Ectodermal cell (in vitro differentiated cells): Measurements from ENCODE around the gene TPRX1.
"Not testable (repeated sequence)": the region's sequence is repeated elsewhere in the genome, so short reads cannot be mapped to it uniquely, and the experiment has no call there.

ENCODE experiments used
- H3K27ac ChIP-seq: 2 replicates; pipeline ENCODE4 v1.7.0; 2013; ENCODE audit warnings: mild to moderate bottlenecking, low read depth, low read length; ENCODE audit not compliant: insufficient read depth, poor library complexity, severe bottlenecking
- H3K27me3 ChIP-seq: 2 replicates; pipeline ENCODE4 v1.7.0; 2013; ENCODE audit warnings: mild to moderate bottlenecking, low read length; ENCODE audit not compliant: insufficient read depth, control insufficient read depth, poor library complexity, severe bottlenecking
- H3K36me3 ChIP-seq: one replicate; pipeline ENCODE4 v1.7.0; 2013; ENCODE audit warnings: low read length; ENCODE audit not compliant: control insufficient read depth, insufficient read depth
- H3K4me1 ChIP-seq: one replicate; pipeline ENCODE4 v1.7.0; 2013; ENCODE audit warnings: low read length; ENCODE audit not compliant: control insufficient read depth, insufficient read depth
- H3K4me3 ChIP-seq: 2 replicates; pipeline ENCODE4 v1.7.0; 2013; ENCODE audit warnings: low read depth, low read length, control low read depth; ENCODE audit not compliant: insufficient read depth
- H3K9me3 ChIP-seq: 2 replicates; pipeline ENCODE4 v1.7.0; 2013; ENCODE audit warnings: mild to moderate bottlenecking, low read length, moderate library complexity; ENCODE audit not compliant: control insufficient read depth
- WGBS, 2 experiments: methylation state at CpG; one replicate each; pipeline ENCODE4 v1.1.7; 2013; ENCODE audit warnings: missing lambda C conversion rate in 2 of 2; 5-methylcytosine and 5-hydroxymethylcytosine counted together

Gene TPRX1

GRCh38 chr19:47789811-47790210 is 14.5 kb downstream of the TPRX1 start:
- H3K9me3 ChIP-seq, H3K4me3 ChIP-seq, H3K36me3 ChIP-seq, H3K4me1 ChIP-seq, H3K27me3 ChIP-seq: not testable (repeated sequence)
- H3K27ac ChIP-seq, result peak overlapping the region; percentile 23
- WGBS, 2 experiments, result 81% methylated on average over 13 of the region's 13 CpGs

- H3K36me3 ChIP-seq, result peaks cover 21% of the 10 kb centered on the region
- H3K27me3 ChIP-seq, H3K4me3 ChIP-seq, H3K9me3 ChIP-seq, H3K27ac ChIP-seq, H3K4me1 ChIP-seq: not testable (repeated sequence)
- WGBS, 2 experiments, result 93 to 95% methylated on average over 10 of the region's 10 CpGs
Measured at GRCh38 chr19:47787307-47787706, 17.0 kb downstream of the TPRX1 start.

DNA sequence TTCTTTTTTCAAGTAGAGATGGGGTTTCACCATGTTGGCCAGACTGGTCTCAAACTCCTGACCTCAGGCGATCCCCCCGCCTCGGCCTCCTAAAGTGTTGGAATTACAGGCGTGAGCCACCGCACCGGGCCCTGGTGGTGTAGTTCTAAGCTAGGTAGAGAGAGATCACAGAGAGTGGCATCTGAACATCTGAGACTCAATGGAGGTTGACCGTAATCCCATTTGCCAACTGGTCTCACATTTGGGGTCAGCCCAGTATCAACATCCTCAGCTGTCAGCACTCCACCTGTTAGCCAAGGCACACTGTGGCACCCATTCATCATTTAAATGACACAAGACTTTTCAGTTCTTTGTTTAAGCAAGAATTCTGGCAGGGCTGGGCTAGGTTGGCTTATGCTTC is 17.8 kb downstream of the TPRX1 start:
- H3K4me3 ChIP-seq, result no peak overlapping the region
- 91 to 93% methylated on average over 7 of the region's 7 CpGs for WGBS, 2 experiments
- H3K27ac ChIP-seq, result no peak overlapping the region
- no peaks in the 10 kb centered on the region for H3K9me3 ChIP-seq
- H3K4me1 ChIP-seq, result no peaks in the 10 kb centered on the region
- H3K36me3 ChIP-seq, result peaks cover 21% of the 10 kb centered on the region
- no peaks in the 10 kb centered on the region for H3K27me3 ChIP-seq

GRCh38 chr19:47781590-47782262 is 22.6 kb downstream of the TPRX1 start:
- Histone ChIP-seq H3K36me3 (peaks cover 29% of the 10 kb centered on the region), H3K9me3 (no peaks in the 10 kb centered on the region), H3K27me3 (no peaks in the 10 kb centered on the region), H3K27ac (no peak overlapping the region), H3K4me1 (no peaks in the 10 kb centered on the region), H3K4me3 (no peak overlapping the region)
- 95 to 96% methylated on average over 9 of the region's 9 CpGs for WGBS, 2 experiments

DNA sequence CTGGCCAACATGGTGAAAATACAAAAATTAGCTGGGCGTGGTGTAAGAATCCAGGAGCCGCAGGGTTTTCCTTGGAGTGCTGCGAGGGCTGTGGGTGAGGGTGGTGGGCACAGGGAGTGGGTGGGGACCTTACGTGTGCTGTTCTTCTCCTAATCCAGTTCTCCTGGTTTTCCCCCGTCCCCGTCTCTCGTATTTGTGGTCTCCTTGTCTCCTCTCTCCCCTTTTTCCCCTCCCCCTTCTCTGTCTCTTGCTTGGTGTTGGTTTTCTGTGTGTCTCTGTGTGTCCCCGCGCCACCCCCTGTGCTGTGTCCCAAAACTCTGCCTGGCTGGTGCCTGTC is 24.2 kb downstream of the TPRX1 start:
- H3K27ac ChIP-seq, result no peak overlapping the region
- no peaks in the 10 kb centered on the region for H3K27me3 ChIP-seq
- H3K9me3 ChIP-seq, result no peaks in the 10 kb centered on the region
- H3K4me1 ChIP-seq, result no peaks in the 10 kb centered on the region
- 82 to 85% methylated on average over 9 of the region's 9 CpGs for WGBS, 2 experiments
- no peak overlapping the region for H3K4me3 ChIP-seq
- peaks cover 20% of the 10 kb centered on the region for H3K36me3 ChIP-seq

GRCh38 chr19:47779524-47780214 is 24.7 kb downstream of the TPRX1 start:
- H3K27me3 ChIP-seq, result no peaks in the 10 kb centered on the region
- 80 to 83% methylated on average over 24 of the region's 24 CpGs for WGBS, 2 experiments
- no peaks in the 10 kb centered on the region for H3K4me1 ChIP-seq
- H3K4me3 ChIP-seq, result peak overlapping the region; percentile 78
- H3K36me3 ChIP-seq, result peaks cover 19% of the 10 kb centered on the region
- no peaks in the 10 kb centered on the region for H3K9me3 ChIP-seq
- H3K27ac ChIP-seq, result no peak overlapping the region

GRCh38 chr19:47778954-47779351 is 25.4 kb downstream of the TPRX1 start:
- WGBS, 2 experiments, result 1 to 3% methylated on average over 20 of the region's 20 CpGs
- peak overlapping the region; percentile 78 for H3K4me3 ChIP-seq
- H3K36me3 ChIP-seq, result peaks cover 12% of the 10 kb centered on the region
- no peaks in the 10 kb centered on the region for H3K4me1 ChIP-seq
- no peak overlapping the region for H3K27ac ChIP-seq
- no peaks in the 10 kb centered on the region for H3K27me3 ChIP-seq
- H3K9me3 ChIP-seq, result no peaks in the 10 kb centered on the region

DNA sequence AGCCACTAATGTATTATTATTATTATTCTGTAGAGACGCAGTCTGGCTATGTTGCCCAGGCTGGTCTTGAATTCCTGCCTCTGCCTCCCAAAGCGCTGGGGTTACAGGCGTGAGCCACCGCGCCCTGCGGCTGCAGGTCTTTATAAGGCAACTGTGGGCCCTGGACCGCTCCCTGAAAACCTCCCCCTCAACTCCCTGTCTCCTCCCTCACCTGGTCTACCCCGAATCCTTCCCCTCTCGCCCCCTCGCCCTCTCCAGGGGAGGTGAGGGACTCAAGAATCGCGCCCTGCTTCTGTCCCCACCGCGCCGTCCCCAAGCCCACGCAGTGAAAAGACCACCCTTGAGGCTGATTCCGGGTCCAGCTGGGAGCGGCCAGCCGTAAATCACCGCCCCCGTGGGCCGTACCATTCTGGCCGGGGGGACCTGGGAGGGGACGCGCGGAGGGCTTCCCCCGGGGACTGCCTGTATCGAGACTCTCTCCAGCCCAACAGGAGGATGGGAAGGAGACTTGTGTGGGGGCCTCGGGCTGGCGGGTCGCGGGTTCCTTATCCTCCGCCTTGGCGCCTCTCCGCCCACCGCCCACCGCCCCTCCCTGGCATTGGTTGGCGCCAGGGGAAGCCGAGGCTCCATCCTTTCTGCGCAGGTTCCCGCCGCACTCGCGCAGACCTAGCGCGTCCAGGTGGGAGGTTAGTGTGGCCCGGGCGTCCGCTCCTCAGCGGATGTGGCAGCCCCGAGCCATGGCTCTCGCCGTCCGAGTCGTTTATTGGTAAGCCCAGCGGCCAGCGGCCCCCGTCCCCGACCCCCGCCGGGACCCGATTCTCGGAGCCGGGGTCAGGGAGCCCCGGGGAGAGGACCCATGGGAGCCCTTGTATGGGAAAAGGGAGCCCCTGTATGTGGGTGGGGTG is 26.1 kb downstream of the TPRX1 start, which contains the start of gene SELENOW:
SELENOW (plus strand) TSS at position 655 of the 905 bp plus-strand sequence; CDS start at position 738, 83 bp downstream.
- Histone ChIP-seq H3K27ac (peak within 1 kb of the TSS; percentile 96), H3K9me3 (no peaks in the 10 kb centered on the region)
- 1% methylated on average over 65 of the region's 65 CpGs for WGBS, 2 experiments

DNA sequence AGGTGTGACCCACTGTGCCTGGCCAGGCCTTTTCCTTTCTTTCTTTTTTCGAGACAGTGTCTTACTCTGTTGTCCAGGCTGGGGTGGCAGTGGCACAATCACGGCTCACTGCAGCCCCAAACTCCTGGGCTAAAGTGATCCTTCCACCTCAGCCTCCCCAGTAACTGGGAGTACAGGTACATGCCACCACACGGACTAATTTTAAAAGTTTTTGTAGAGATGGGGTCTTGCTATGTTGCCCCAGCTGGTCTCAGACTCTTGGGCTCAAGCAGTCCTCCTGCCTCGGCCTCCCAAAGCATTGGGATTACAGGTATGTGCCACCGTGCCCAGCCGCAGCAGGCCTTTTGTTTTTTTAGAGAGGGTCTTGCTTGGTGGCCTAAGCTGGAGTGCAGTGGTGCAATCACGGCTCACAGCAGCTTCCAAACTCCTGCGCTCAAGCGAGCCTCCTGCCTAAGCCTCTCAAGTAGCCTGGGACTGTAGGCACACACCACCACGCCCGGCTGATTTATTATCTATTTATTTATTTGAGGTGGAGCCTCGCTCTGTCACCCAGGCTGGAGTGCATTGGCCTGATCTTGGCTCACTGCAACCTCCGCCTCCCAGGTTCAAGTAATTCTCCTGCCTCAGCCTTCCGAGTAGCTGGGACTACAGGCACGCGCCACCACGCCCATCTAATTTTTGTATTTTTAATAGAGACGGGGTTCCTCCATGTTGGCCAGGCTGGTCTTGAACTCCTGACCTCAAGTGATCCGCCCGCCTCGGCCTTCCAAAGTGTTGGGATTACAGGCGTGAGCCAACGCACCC is 26.9 kb downstream of the TPRX1 start:
- not testable (repeated sequence) for H3K4me1 ChIP-seq, H3K27ac ChIP-seq, H3K9me3 ChIP-seq, H3K36me3 ChIP-seq, H3K27me3 ChIP-seq
- WGBS, 2 experiments, result 79 to 84% methylated on average over 22 to 23 of the region's 23 CpGs
- H3K4me3 ChIP-seq, result peak overlapping the region; percentile 78

More for the DNA sequence above, 26.1 kb downstream of the TPRX1 start, which contains the start of gene SELENOW:
- peaks cover 8% of the 10 kb centered on the region for H3K36me3 ChIP-seq
- no peaks in the 10 kb centered on the region for H3K27me3 ChIP-seq
- H3K4me3 ChIP-seq, result peak within 1 kb of the TSS; percentile 78
- H3K4me1 ChIP-seq, result no peaks in the 10 kb centered on the region
